ENCODE data around the gene ADAM12. TPM values are rescaled to one million over a fixed set of nuclear protein-coding genes. Genes with fewer than 3 reads are reported as not detected.

Gene ADAM12
- total and polyA plus RNA-seq, 2 donors (not counting 1 experiment from before 2014, with no cell fraction given): 21.0 to 56.9 TPM

GRCh38 chr10:125983161-125983560 is 405.1 kb downstream of the ADAM12 start:
- no peaks in the 10 kb centered on the region for H3K27me3 ChIP-seq (ENCODE audit: control insufficient read depth, insufficient read depth, low read length)
- no peaks in the 10 kb centered on the region for H3K79me2 ChIP-seq (ENCODE audit: control insufficient read depth, insufficient read depth, low read length)
- peak in 1 of 2 donors; percentile 79 for DNase-seq (ENCODE audit: low read depth in 2 of 2)
- no peak overlapping the region for H3K27ac ChIP-seq (ENCODE audit: insufficient read depth, low read length)
- H4K20me1 ChIP-seq (ENCODE audit: control insufficient read depth, extremely low read depth, insufficient read depth, low read length): no peaks in the 10 kb centered on the region
- TF ChIP-seq CTCF (conservative IDR thresholded peaks at IDR 0.05 in 1 of 2, IDR thresholded peaks at IDR 0.05 in 1 of 2; ENCODE audit: low read depth in 1 of 2, low read length in 2 of 2): no peak
- H3K9ac ChIP-seq (ENCODE audit: insufficient read depth, low read length): no peak overlapping the region
- no peaks in the 10 kb centered on the region for H3K36me3 ChIP-seq (ENCODE audit: control insufficient read depth, insufficient read depth, low read length)
- H3K4me2 ChIP-seq (ENCODE audit: extremely low read depth, insufficient read depth, low read length): no peak overlapping the region
- H3K4me3 ChIP-seq (replicated peaks in 1 of 4; ENCODE audit: control extremely low read depth in 1 of 4, insufficient read depth in 1 of 4, low read depth in 3 of 4, low read length in 4 of 4): no peak overlapping the region
- no peak overlapping the region for H2AFZ ChIP-seq (ENCODE audit: low read length)
- no peaks in the 10 kb centered on the region for H3K9me3 ChIP-seq (ENCODE audit: control insufficient read depth, insufficient read depth, low read depth, low read length)
- no peaks in the 10 kb centered on the region for H3K4me1 ChIP-seq (ENCODE audit: control insufficient read depth, extremely low read depth, insufficient read depth, low read length)

- no peaks in the 10 kb centered on the region for H3K4me1 ChIP-seq (ENCODE audit: control insufficient read depth, extremely low read depth, insufficient read depth, low read length)
- H3K4me2 ChIP-seq (ENCODE audit: extremely low read depth, insufficient read depth, low read length): no peak overlapping the region
- no peaks in the 10 kb centered on the region for H3K79me2 ChIP-seq (ENCODE audit: control insufficient read depth, insufficient read depth, low read length)
- H3K9me3 ChIP-seq (ENCODE audit: control insufficient read depth, insufficient read depth, low read depth, low read length): no peaks in the 10 kb centered on the region
- H4K20me1 ChIP-seq (ENCODE audit: control insufficient read depth, extremely low read depth, insufficient read depth, low read length): no peaks in the 10 kb centered on the region
- H3K27ac ChIP-seq (ENCODE audit: insufficient read depth, low read length): no peak overlapping the region
- H2AFZ ChIP-seq (ENCODE audit: low read length): no peak overlapping the region
- H3K36me3 ChIP-seq (ENCODE audit: control insufficient read depth, insufficient read depth, low read length): no peaks in the 10 kb centered on the region
- no peak overlapping the region for H3K9ac ChIP-seq (ENCODE audit: insufficient read depth, low read length)
- DNase-seq (ENCODE audit: low read depth in 2 of 2): peak; percentile 68 to 79
- no peaks in the 10 kb centered on the region for H3K27me3 ChIP-seq (ENCODE audit: control insufficient read depth, insufficient read depth, low read length)
- no peak overlapping the region for H3K4me3 ChIP-seq (replicated peaks in 1 of 4; ENCODE audit: control extremely low read depth in 1 of 4, insufficient read depth in 1 of 4, low read depth in 3 of 4, low read length in 4 of 4)
- no peak for TF ChIP-seq EZH2 (IDR thresholded peaks at IDR 0.05; ENCODE audit: low read length, missing control alignments)
- peak; percentile 50 to 51 for TF ChIP-seq CTCF (conservative IDR thresholded peaks at IDR 0.05 in 1 of 2, IDR thresholded peaks at IDR 0.05 in 1 of 2; ENCODE audit: low read depth in 1 of 2, low read length in 2 of 2)
Observed at GRCh38 chr10:125982260-125982948, 405.9 kb downstream of the ADAM12 start.

- Histone ChIP-seq H3K79me2 (ENCODE audit: control insufficient read depth, insufficient read depth, low read length) (no peaks in the 10 kb centered on the region), H3K27ac (ENCODE audit: insufficient read depth, low read length) (no peak overlapping the region), H3K4me1 (ENCODE audit: control insufficient read depth, extremely low read depth, insufficient read depth, low read length) (no peaks in the 10 kb centered on the region), H3K4me2 (ENCODE audit: extremely low read depth, insufficient read depth, low read length) (no peak overlapping the region), H4K20me1 (ENCODE audit: control insufficient read depth, extremely low read depth, insufficient read depth, low read length) (no peaks in the 10 kb centered on the region), H3K9ac (ENCODE audit: insufficient read depth, low read length) (no peak overlapping the region), H3K27me3 (ENCODE audit: control insufficient read depth, insufficient read depth, low read length) (no peaks in the 10 kb centered on the region), H3K9me3 (ENCODE audit: control insufficient read depth, insufficient read depth, low read depth, low read length) (no peaks in the 10 kb centered on the region), H3K4me3 (replicated peaks in 1 of 4; ENCODE audit: control extremely low read depth in 1 of 4, insufficient read depth in 1 of 4, low read depth in 3 of 4, low read length in 4 of 4) (no peak overlapping the region), H2AFZ (ENCODE audit: low read length) (no peak overlapping the region), H3K36me3 (ENCODE audit: control insufficient read depth, insufficient read depth, low read length) (no peaks in the 10 kb centered on the region)
- TF ChIP-seq EZH2 (IDR thresholded peaks at IDR 0.05; ENCODE audit: low read length, missing control alignments): no peak
- no peak for TF ChIP-seq CTCF (conservative IDR thresholded peaks at IDR 0.05 in 1 of 2, IDR thresholded peaks at IDR 0.05 in 1 of 2; ENCODE audit: low read depth in 1 of 2, low read length in 2 of 2)
- peak in 1 of 2 donors; percentile 27 for DNase-seq (ENCODE audit: low read depth in 2 of 2)
Observed at GRCh38 chr10:125980521-125981035, 407.7 kb downstream of the ADAM12 start.

Data from fibroblast of lung (primary cell).